ENCODE measurements around the gene NMT2. TPM values are rescaled to one million over a fixed set of nuclear protein-coding genes. Genes with fewer than 3 reads are reported as not detected.
A peak's percentile ranks its signal among the peaks of the same experiment; 100 is the strongest.

NMT2 gene
- total RNA-seq, 6 experiments from 2014 or later: 18.1 to 34.5 (median 30.8) TPM

DNA sequence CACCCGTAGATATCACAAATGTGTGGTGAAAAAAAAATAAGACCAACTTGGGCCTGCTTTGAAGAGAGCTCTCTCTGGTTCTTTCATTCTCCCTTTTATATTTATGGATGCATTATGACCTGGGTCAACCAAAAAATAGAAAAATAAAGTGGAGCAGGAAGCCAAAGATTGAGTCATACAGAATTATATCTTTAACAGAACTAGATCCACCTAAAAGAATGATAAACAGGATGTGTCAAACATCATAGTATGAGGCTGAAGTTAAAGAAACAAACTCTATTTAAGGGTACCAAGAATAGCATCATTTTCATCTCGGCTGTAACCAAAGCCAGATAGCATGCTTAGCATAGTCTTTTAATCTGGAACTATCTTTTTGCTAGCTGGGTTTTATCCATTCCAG, 28.8 kb upstream of the NMT2 start:
- WGBS (ENCODE audit: insufficient coverage, low coverage, low lambda C conversion rate, missing lambda C conversion rate): 59% methylated on average over 2 of the region's 2 CpGs
- Histone ChIP-seq H3K27ac (no peak overlapping the region), H3K9me3 (no peaks in the 10 kb centered on the region), H3K36me3 (no peaks in the 10 kb centered on the region), H3K27me3 (no peaks in the 10 kb centered on the region), H3K4me3 (no peak overlapping the region), H3K4me1 (no peaks in the 10 kb centered on the region)
- no peak for DNase-seq
- TF ChIP-seq, protein P1, sequence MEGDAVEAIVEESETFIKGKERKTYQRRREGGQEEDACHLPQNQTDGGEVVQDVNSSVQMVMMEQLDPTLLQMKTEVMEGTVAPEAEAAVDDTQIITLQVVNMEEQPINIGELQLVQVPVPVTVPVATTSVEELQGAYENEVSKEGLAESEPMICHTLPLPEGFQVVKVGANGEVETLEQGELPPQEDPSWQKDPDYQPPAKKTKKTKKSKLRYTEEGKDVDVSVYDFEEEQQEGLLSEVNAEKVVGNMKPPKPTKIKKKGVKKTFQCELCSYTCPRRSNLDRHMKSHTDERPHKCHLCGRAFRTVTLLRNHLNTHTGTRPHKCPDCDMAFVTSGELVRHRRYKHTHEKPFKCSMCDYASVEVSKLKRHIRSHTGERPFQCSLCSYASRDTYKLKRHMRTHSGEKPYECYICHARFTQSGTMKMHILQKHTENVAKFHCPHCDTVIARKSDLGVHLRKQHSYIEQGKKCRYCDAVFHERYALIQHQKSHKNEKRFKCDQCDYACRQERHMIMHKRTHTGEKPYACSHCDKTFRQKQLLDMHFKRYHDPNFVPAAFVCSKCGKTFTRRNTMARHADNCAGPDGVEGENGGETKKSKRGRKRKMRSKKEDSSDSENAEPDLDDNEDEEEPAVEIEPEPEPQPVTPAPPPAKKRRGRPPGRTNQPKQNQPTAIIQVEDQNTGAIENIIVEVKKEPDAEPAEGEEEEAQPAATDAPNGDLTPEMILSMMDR (IDR thresholded peaks at IDR 0.05): no peak
- no peak for TF ChIP-seq POLR2A (IDR thresholded peaks at IDR 0.05)
- intact Hi-C loops (cut with DNase I): no loop called here
- ATAC-seq: peak in 1 of 4 donors; percentile 42

GRCh38 chr10:15196021-15196834, 27.7 kb upstream of the NMT2 start:
- H3K4me1 ChIP-seq: no peaks in the 10 kb centered on the region
- no peaks in the 10 kb centered on the region for H3K27me3 ChIP-seq
- ATAC-seq (peak in 1 of 4 donors; percentile 27), DNase-seq (no peak)
- H3K4me3 ChIP-seq: no peak overlapping the region
- no peak overlapping the region for H3K27ac ChIP-seq
- intact Hi-C loops (cut with DNase I): no loop called here
- WGBS (ENCODE audit: insufficient coverage, low coverage, low lambda C conversion rate, missing lambda C conversion rate): 61% methylated on average over 12 of the region's 12 CpGs
- H3K9me3 ChIP-seq: no peaks in the 10 kb centered on the region
- no peaks in the 10 kb centered on the region for H3K36me3 ChIP-seq
- TF ChIP-seq, protein P1 (IDR thresholded peaks at IDR 0.05): no peak
- no peak for TF ChIP-seq POLR2A (IDR thresholded peaks at IDR 0.05)

GRCh38 chr10:15189133-15189885, 20.8 kb upstream of the NMT2 start:
- H3K4me3 ChIP-seq: no peak overlapping the region
- H3K27ac ChIP-seq: no peak overlapping the region
- intact Hi-C loops (cut with DNase I): no loop called here
- DNase-seq (no peak), ATAC-seq (no peak)
- 74% methylated on average over 11 of the region's 11 CpGs for WGBS (ENCODE audit: insufficient coverage, low coverage, low lambda C conversion rate, missing lambda C conversion rate)
- H3K36me3 ChIP-seq: no peaks in the 10 kb centered on the region
- no peaks in the 10 kb centered on the region for H3K9me3 ChIP-seq
- no peaks in the 10 kb centered on the region for H3K27me3 ChIP-seq
- TF ChIP-seq, protein P1 (IDR thresholded peaks at IDR 0.05): no peak
- no peak for TF ChIP-seq POLR2A (IDR thresholded peaks at IDR 0.05)
- no peaks in the 10 kb centered on the region for H3K4me1 ChIP-seq

DNA sequence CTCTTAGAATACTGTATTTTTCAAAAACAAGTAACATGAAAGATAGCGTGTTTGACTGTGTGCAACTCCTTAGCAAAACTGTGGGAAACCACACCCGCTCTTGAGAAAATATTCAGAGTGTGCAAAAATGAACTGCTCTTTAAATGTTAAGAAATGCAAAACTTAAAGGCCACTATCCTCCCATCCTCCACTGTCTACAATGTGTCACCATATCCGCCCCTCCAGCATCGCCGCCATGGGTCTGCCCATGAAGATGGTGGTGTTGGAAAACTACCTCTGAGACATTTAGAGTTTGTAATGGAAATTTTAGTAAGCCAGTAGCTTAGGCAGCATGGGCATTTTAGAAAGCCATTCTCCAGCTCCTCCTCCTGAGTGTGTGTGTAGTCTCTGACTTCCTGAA, 20.1 kb upstream of the NMT2 start:
- H3K36me3 ChIP-seq: no peaks in the 10 kb centered on the region
- no peak overlapping the region for H3K27ac ChIP-seq
- ATAC-seq: no peak
- intact Hi-C loops (cut with DNase I): no loop called here
- H3K27me3 ChIP-seq: no peaks in the 10 kb centered on the region
- DNase-seq: no peak
- TF ChIP-seq POLR2A (IDR thresholded peaks at IDR 0.05): no peak
- TF ChIP-seq, protein P1 (IDR thresholded peaks at IDR 0.05): no peak
- 85% methylated on average over 5 of the region's 5 CpGs for WGBS (ENCODE audit: insufficient coverage, low coverage, low lambda C conversion rate, missing lambda C conversion rate)
- H3K4me1 ChIP-seq: no peaks in the 10 kb centered on the region
- H3K9me3 ChIP-seq: no peaks in the 10 kb centered on the region
- no peak overlapping the region for H3K4me3 ChIP-seq

All from right lobe of liver (tissue), 6 donors.